NCI-H82 (cell line): ENCODE data around the gene DOCK3.
"Not testable (repeated sequence)": the region's sequence is repeated elsewhere in the genome, so short reads cannot be mapped to it uniquely, and the experiment has no call there.

Experiments used
- DNase-seq: peaks from one replicate; lab custom pipeline; 2025; lab: John Stamatoyannopoulos, UW

The DOCK3 gene

DNA sequence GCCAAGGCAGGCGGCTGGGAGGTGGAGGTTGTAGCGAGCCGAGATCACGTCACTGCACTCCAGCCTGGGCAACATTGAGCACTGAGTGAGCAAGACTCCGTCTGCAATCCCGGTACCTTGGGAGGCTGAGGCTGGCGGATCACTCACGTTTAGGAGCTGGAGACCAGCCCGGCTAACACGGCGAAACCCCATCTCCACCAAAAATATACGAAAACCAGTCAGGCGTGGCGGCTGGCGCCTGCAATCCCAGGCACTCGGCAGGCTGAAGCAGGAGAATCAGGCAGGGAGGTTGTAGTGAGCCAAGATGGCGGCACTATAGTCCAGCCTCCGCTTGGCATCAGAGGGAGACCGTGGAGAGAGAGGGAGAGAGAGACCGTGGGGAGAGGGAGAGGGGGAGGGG lies 129.6 kb downstream of the DOCK3 start:
- DNase-seq: not testable (repeated sequence)

DNA sequence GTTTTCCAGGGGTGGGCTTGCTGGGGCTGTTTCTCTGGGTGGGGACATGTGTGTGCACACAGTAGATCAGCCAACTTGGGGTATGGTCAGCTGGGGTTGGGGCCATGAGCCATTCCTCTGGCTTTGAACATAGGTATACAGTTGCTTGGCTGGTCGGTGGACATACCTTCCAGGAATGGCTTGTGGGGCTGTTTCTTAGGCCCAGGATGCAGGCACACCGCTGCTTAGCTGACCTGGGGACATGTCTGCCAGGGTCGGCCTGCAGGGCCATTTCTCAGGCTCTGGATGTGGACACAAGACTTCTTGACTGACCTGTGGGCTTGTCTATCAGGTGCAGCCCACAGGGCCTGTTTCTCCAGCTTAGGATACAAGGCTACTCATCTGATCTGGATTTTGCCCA lies 130.6 kb downstream of the DOCK3 start:
- no peak for DNase-seq

- no peak for DNase-seq
Observed at GRCh38 chr3:50806031-50806430, 131.3 kb downstream of the DOCK3 start.

GRCh38 chr3:50806806-50807205 lies 132.1 kb downstream of the DOCK3 start:
- no peak for DNase-seq

DNA sequence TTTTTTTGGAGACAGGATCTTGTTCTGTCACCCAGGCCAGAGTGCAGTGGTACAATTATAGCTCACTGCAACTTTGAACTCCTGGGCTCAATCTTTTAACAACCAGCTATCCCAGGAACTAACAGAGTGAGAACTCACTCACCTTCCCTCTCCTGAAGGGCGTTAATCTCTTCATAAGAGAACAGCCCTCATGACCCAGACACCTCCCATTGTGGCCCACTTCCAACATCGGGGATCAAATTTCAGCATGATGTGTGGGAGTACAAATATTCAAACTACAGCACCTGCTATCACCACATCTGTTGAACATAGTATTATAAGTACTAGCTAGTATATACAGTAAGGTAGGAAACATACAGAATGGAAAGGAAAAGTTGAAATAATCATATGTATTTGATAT lies 132.5 kb downstream of the DOCK3 start:
- DNase-seq: peak; percentile 16

DNA sequence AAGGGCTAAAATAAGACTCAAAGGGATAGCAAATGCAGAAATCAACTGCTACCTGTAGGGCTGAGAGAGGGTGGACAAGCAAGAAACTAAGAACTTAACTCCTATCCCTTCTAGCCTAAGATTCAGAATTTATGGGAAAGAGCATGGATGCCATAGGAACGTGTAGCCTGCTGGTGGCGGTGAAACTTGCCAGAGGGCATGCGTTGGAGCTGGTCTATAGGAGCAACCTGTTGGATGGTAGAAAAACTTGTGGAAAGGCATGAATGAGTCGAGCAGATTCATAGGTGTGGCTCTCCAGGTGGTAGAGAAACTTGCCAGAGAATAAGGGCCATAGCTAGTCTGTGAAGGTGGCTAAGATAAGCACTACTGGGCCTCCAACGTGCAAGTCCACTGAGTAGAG lies 137.2 kb downstream of the DOCK3 start:
- no peak for DNase-seq

DNA sequence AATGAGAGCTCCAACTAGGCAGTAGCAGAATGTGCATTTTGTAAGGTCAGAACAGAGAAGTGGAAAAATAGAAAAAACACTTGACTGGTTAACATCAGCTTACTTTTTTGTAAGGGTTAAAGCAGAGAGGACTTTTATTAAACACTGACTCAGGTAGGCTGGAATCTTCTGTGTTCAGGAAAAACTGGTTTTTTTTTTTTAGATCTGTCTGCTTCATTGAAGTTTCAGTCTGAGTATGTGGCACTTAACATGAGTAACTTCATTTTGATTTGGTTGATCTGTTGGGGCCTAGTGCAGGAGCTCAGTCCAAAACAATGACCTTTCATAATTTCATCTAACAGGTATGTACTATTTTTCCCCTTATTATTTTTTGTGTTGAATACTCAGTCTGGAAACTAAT lies 141.1 kb downstream of the DOCK3 start:
- no peak for DNase-seq

DNA sequence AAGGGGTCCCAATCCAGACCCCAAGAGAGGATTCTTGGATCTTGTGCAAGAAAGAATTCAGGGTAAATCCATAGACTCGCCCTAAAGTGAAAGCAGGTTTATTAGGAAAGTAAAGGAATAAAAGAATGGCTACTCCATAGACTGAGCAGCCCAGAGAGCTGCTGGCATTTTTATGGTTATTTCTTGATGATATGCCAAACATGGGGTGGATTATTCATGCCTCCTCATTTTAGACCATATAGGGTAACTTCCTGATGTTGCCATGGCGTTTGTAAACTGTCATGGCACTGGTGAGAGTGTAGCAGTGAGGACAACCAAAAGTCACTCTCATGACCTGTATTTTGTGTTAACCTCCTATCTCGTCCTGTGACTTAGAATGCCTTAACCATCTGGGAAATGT lies 142.2 kb downstream of the DOCK3 start:
- DNase-seq: no peak

DNA sequence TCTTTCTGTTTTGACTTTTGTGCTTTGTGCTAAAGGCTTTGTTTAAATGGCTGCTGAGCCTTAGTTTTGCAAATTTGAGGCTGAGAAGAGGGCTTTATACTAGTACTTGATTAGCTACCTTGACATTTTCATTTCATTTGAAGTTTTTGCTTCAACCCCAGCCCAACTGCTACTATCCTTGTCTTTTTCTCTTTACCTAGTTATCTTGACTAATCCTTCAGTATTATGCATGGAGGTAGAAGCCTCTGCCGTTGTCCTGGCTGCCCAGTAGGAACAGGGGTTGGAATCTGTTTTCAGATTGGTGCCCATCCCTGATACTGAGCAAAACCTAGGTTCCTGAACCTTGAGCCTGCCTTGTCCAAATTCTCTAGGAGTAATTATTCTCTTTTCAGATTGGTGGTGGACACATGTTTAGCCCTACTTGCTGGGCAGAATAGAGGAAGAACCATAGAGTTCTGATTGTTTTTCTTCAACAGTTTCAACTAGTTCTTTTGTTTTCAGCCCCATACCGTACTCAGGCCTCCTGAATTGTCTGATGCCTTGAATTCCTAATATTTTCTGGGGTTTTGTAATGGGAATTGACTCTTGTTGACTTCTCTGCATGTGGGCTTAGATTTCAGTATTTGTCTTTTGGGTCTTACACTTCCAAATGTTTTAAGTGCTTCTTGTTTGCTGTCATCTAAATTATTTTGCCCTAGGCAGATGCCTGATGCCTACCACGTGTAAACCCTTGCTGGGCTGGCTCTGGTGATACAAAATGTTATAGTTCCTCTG lies 143.2 kb downstream of the DOCK3 start:
- DNase-seq: no peak

GRCh38 chr3:50819882-50820281 lies 145.2 kb downstream of the DOCK3 start:
- DNase-seq: no peak

- no peak for DNase-seq
Observed at GRCh38 chr3:50825841-50826240, 151.1 kb downstream of the DOCK3 start.

GRCh38 chr3:50830451-50830850 lies 155.7 kb downstream of the DOCK3 start:
- no peak for DNase-seq

DNA sequence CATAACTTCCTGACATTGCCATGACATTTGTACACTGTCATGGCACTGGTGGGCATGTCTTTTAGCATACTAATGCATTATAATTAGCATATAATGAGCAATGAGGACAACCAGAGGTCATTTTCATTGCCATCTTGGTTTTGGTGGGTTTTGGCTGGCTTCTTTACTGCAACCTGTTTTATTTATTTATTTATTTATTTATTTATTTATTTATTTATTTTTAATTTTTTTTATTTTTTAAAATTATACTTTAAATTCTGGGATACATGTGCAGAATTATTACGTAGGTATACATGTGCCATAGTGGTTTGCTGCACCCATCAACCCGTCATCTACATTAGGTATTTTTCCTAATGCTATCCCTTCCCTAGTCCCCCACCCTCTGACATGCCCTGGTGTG lies 156.3 kb downstream of the DOCK3 start:
- not testable (repeated sequence) for DNase-seq

- DNase-seq: no peak
Observed at GRCh38 chr3:50840983-50841489, 166.3 kb downstream of the DOCK3 start.

- no peak for DNase-seq
Observed at GRCh38 chr3:50848308-50848707, 173.6 kb downstream of the DOCK3 start.

DNA sequence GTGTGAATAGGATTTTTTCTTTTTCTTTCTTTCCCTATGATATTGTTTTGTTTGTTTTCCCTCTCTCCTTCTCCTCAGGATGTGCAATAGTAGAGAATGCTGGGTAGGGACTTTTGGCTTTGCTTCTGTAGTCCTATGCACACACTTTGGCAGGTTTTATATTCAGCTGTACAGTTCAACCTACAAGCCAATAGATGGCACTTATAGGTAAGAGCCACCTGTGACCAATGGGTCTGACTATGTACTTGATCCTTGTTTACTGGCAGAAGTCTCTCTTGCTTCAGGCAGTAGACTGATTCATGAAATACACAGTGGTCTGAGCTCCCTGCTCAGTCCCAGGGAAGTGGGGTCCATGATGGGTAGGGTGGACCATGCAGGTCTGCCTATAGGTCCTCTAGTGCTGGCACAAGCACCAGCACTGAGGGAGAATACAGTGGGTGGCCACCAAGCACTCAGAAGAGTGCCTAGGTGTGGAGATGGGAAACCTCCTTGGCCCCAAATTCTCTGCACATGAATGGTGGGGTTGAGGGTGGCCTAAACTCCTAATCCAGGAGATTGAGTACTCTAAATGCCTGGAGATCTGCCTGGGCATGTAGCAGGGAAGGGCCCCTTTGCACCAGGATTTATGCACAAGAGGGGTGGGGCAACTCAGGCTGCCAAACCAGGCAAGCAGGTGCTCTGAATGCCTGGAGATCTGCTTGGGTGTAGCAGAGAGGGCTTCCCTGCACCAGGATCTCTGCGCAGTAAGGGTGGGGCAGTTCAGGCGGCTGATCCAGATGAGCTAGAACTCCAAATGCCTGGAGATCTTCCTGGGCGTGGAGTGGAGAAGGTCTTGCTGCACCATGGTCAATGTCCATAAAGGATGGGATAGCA lies 176.1 kb downstream of the DOCK3 start:
- no peak for DNase-seq

- no peak for DNase-seq
Observed at GRCh38 chr3:50853936-50854335, 179.2 kb downstream of the DOCK3 start.

GRCh38 chr3:50862221-50862620 lies 187.5 kb downstream of the DOCK3 start:
- DNase-seq: peak; percentile 8

- DNase-seq: peak; percentile 66
Observed at GRCh38 chr3:50873376-50874157, 198.8 kb downstream of the DOCK3 start.

GRCh38 chr3:50874876-50875275 lies 200.1 kb downstream of the DOCK3 start:
- DNase-seq: peak; percentile 69

DNA sequence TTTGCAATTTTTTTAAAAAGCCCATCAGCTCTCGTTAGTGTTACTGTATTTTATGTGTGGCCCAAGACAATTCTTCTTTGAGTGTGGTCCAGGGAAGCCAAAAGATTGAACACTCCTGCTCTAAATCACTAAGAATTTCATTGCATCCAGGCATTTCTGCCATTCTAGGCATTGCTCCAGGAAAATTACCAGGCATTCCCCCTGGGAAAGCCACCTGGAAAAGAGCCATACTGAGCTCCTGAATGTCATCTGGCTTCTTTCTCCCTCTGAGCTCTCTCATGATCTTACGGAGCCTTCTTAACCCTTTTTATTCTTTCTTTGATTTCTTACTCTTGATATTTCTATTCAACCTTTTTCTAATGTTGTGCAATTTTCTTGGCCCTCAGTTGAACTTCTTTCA lies 202.2 kb downstream of the DOCK3 start:
- DNase-seq: no peak

- DNase-seq: not testable (repeated sequence)
Observed at GRCh38 chr3:50882733-50883132, 208.0 kb downstream of the DOCK3 start.
